PFSK-1 (cell line): Measurements from ENCODE around the gene DPF3.

Experiments
- FOXP2 ChIP-seq: optimal IDR thresholded peaks from 2 replicates; pipeline ENCODE3; 2011; ENCODE audit warnings: borderline replicate concordance, control low read depth, inconsistent platforms; ENCODE audit not compliant: insufficient read depth; ENCODE audit errors: extremely low read length, extremely low read depth
- POLR2AphosphoS5 ChIP-seq: IDR thresholded peaks from 2 replicates; pipeline ENCODE4 v1.6.1; 2012; ENCODE audit warnings: low read depth, mild to moderate bottlenecking, control low read depth, low read length, moderate library complexity
- SIN3A ChIP-seq: IDR thresholded peaks from 2 replicates; pipeline ENCODE4 v1.6.1; 2012; ENCODE audit warnings: mild to moderate bottlenecking, low read length, moderate library complexity, borderline replicate concordance; ENCODE audit not compliant: insufficient read depth
- TAF1 ChIP-seq: IDR thresholded peaks from 2 replicates; pipeline ENCODE4 v1.6.1; 2012; ENCODE audit warnings: low read length, control low read depth, borderline replicate concordance; ENCODE audit not compliant: insufficient read depth
- TF ChIP-seq, protein P1 (sequence below), 2 experiments: IDR thresholded peaks; 2 replicates each; pipeline versions ENCODE4 v1.6.1 to v1.8.0; 2011 to 2012; ENCODE audit warnings: low read depth in 2 of 2, low read length in 2 of 2, control low read depth in 1 of 2, inconsistent platforms in 1 of 2, mild to moderate bottlenecking in 1 of 2, moderate library complexity in 1 of 2; ENCODE audit not compliant: insufficient read depth in 1 of 2

DNA sequence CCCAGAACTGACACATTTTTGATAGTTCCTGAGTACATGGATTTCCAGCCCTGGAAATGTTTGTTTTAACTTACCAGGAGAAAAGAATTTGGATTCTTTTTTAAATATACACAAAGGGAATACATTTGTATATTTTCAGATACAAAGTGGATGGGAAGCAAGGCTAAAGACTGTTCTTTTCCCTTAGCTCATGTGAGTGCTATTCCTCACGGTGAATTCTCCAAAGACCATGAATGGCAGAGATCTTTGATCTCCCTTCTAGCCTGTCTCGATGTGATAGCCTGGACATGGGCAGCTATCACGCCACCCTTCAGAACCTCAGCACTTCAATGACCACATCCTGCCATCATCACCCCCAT lies 91.3 kb downstream of the DPF3 start:
- TF ChIP-seq, protein P1, sequence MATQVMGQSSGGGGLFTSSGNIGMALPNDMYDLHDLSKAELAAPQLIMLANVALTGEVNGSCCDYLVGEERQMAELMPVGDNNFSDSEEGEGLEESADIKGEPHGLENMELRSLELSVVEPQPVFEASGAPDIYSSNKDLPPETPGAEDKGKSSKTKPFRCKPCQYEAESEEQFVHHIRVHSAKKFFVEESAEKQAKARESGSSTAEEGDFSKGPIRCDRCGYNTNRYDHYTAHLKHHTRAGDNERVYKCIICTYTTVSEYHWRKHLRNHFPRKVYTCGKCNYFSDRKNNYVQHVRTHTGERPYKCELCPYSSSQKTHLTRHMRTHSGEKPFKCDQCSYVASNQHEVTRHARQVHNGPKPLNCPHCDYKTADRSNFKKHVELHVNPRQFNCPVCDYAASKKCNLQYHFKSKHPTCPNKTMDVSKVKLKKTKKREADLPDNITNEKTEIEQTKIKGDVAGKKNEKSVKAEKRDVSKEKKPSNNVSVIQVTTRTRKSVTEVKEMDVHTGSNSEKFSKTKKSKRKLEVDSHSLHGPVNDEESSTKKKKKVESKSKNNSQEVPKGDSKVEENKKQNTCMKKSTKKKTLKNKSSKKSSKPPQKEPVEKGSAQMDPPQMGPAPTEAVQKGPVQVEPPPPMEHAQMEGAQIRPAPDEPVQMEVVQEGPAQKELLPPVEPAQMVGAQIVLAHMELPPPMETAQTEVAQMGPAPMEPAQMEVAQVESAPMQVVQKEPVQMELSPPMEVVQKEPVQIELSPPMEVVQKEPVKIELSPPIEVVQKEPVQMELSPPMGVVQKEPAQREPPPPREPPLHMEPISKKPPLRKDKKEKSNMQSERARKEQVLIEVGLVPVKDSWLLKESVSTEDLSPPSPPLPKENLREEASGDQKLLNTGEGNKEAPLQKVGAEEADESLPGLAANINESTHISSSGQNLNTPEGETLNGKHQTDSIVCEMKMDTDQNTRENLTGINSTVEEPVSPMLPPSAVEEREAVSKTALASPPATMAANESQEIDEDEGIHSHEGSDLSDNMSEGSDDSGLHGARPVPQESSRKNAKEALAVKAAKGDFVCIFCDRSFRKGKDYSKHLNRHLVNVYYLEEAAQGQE (IDR thresholded peaks at IDR 0.05; ENCODE audit: insufficient read depth in 1 of 2, low read depth in 2 of 2, low read length in 2 of 2): no peak
- TF ChIP-seq SIN3A (no peak), TAF1 (no peak), POLR2AphosphoS5 (no peak), FOXP2 (no peak)
